Cardiac muscle cell (in vitro differentiated cells and primary cell): Measurements from ENCODE around the gene NAV2. TPM values are rescaled to one million over a fixed set of nuclear protein-coding genes. Genes with fewer than 3 reads are reported as not detected.

ENCODE experiments used
- DNase-seq, 2 donors: peaks; one replicate each; pipeline versions ENCODE4 v3.0.0 to v3.0.0-alpha.2; 2010 to 2017; ENCODE audit warnings: low read depth in 1 of 2, low spot score in 1 of 2
- H3K27ac ChIP-seq: fragments of 200-600 bp; sonication (generic); 2 replicates; pipeline ENCODE4 v1.5.1; 2016
- H3K27me3 ChIP-seq: fragments of 200-600 bp; sonication (generic); 2 replicates; pipeline ENCODE4 v1.6.0; 2016; ENCODE audit warnings: control low read depth
- H3K36me3 ChIP-seq: fragments of 200-600 bp; sonication (generic); 2 replicates; pipeline ENCODE4 v1.5.1; 2016; ENCODE audit warnings: control low read depth
- H3K4me1 ChIP-seq: fragments of 200-600 bp; sonication (generic); 2 replicates; pipeline ENCODE4 v1.8.1; 2017; ENCODE audit warnings: low read depth, mild to moderate bottlenecking, mixed run types
- H3K4me3 ChIP-seq: fragments of 200-600 bp; sonication (generic); 2 replicates; pipeline ENCODE4 v1.5.1; 2016; ENCODE audit warnings: mild to moderate bottlenecking
- H3K9me3 ChIP-seq: fragments of 200-600 bp; sonication (generic); 2 replicates; pipeline ENCODE4 v1.5.1; 2017; ENCODE audit warnings: low read depth, mild to moderate bottlenecking, control low read depth
- polyA plus RNA-seq: library from polyadenylated mRNA; unstranded; fragments of >200 nt; fragmentation: Nextera tagmentation; extraction: Ambion mirVana; gene quantifications from 2 replicates; pipeline ENCODE4 v1.2.1, GENCODE V29; 2016
- total RNA-seq: library from RNA; depleted of rRNA; stranded (reverse); fragments of >200 nt; gene quantifications from 2 replicates; pipeline ENCODE4 v1.2.3, GENCODE V29; 2016
- TF ChIP-seq, protein P1 (sequence below): IDR thresholded peaks from 2 replicates; pipeline ENCODE4 v1.5.1; 2012; ENCODE audit warnings: low read depth, mild to moderate bottlenecking, low read length

The NAV2 gene
- total and polyA plus RNA-seq, 2 experiments from 2014 or later, result 113 to 164 TPM

DNA sequence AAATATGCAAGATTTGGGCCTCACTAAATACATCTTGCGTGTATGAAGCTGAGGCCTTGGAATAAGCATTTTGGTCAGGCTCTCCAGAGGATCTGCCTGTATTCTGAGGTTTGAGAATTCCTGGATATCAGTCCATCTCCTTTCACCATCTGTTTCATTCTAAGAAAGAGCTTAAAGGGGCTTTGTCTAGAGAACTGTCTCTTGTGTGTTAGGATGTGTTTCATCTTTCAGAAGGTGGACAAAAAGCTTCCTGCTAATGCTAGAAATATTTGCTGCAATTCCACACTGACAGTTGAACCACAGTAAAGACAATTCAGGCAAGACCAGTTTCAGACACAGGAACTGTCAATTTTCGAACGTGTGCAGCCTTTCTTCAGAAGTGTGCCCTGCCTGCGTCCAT, 262.2 kb downstream of the NAV2 start:
- H3K9me3 ChIP-seq, result no peaks in the 10 kb centered on the region
- peaks cover 42% of the 10 kb centered on the region for H3K4me1 ChIP-seq
- no peak for DNase-seq
- no peak overlapping the region for H3K4me3 ChIP-seq
- TF ChIP-seq, protein P1, sequence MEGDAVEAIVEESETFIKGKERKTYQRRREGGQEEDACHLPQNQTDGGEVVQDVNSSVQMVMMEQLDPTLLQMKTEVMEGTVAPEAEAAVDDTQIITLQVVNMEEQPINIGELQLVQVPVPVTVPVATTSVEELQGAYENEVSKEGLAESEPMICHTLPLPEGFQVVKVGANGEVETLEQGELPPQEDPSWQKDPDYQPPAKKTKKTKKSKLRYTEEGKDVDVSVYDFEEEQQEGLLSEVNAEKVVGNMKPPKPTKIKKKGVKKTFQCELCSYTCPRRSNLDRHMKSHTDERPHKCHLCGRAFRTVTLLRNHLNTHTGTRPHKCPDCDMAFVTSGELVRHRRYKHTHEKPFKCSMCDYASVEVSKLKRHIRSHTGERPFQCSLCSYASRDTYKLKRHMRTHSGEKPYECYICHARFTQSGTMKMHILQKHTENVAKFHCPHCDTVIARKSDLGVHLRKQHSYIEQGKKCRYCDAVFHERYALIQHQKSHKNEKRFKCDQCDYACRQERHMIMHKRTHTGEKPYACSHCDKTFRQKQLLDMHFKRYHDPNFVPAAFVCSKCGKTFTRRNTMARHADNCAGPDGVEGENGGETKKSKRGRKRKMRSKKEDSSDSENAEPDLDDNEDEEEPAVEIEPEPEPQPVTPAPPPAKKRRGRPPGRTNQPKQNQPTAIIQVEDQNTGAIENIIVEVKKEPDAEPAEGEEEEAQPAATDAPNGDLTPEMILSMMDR, result no peak
- H3K27ac ChIP-seq, result no peak overlapping the region
- no peaks in the 10 kb centered on the region for H3K36me3 ChIP-seq
- no peaks in the 10 kb centered on the region for H3K27me3 ChIP-seq

DNA sequence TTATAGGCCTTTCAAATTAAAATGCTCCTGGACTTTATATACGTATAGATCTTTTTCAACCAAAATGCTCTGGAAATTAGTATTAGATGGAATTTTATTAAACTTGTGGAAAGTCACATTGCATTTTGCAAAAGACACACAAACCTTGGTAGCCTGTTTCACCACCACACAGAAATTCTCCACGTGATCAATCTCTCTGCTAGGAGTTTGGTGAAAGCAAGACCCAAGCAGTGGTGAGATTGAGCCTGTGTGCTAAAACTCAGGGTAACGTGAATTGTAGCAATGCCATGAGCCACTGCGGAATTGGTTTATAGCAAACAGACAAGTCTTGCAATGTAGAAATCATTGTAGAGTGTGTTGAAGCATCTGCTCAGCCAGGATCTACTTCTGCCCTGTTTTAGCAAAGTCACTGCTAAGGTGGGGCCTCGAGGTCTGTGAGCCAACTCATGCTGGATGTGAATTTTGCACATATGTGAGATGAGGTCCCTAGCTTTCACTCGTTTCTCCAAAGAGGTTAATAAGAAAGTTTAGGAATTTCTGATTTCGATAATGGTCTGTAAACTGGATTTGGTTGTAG, 262.9 kb downstream of the NAV2 start:
- no peaks in the 10 kb centered on the region for H3K27me3 ChIP-seq
- TF ChIP-seq, protein P1, result no peak
- DNase-seq, result no peak
- H3K4me3 ChIP-seq, result no peak overlapping the region
- H3K9me3 ChIP-seq, result no peaks in the 10 kb centered on the region
- peaks cover 43% of the 10 kb centered on the region for H3K4me1 ChIP-seq
- no peak overlapping the region for H3K27ac ChIP-seq
- H3K36me3 ChIP-seq, result no peaks in the 10 kb centered on the region

DNA sequence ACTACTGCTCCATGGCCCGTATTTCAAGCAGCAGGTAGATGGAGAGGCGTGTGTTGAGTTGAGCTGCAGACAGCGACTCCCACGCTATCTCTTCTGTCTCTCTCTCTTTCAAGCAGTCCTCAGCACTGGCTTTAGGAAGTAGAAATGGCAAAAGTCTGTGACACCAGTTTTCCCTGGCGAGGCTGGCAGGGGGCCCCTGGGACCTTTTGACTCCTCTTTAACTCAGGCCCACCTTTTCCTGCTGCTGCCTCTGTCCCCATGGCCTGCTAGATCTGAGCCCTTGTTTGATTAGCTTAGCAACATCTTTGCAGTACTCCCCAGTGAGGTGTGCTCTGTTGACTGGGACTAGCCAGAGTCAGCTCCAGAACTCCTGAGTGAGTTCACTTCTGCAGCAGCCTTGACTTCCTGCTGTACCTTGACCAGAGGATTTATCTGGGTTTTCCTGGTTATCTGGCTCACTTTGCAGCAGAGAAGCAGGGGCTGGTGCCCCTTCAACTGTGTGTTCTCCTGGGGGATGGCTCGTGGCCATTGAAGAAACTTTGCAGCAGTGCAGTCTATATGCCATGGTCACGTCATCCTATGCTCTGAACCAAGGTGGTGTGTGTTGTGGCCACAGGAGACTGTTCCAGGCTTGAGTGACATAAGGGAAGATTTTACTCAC, 263.8 kb downstream of the NAV2 start:
- DNase-seq, result no peak
- H3K27me3 ChIP-seq, result no peaks in the 10 kb centered on the region
- no peaks in the 10 kb centered on the region for H3K36me3 ChIP-seq
- peak overlapping the region; percentile 55 for H3K27ac ChIP-seq
- H3K4me1 ChIP-seq, result peaks cover 50% of the 10 kb centered on the region
- TF ChIP-seq, protein P1, result no peak
- no peaks in the 10 kb centered on the region for H3K9me3 ChIP-seq
- no peak overlapping the region for H3K4me3 ChIP-seq

DNA sequence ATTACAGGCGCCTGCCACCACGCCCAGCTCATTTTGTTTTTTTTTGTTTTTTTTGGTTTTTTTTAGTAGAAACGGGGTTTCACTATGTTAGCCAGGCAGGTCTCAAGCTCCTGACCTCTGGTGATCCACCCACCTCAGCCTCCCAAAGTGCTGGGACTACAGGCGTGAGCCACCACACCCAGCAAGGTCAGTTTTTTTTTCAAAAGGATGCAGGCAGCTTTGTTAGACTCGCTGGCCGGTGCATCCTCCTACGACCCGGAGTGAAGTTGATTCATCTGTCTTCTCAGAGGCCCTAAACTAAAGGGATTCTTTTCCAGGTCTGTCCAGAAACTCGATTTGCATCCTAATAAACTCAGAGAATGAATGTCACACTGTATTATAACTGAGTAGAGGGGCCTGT, 265.3 kb downstream of the NAV2 start:
- no peaks in the 10 kb centered on the region for H3K36me3 ChIP-seq
- no peak overlapping the region for H3K4me3 ChIP-seq
- DNase-seq, result no peak
- peaks cover 47% of the 10 kb centered on the region for H3K4me1 ChIP-seq
- H3K27me3 ChIP-seq, result no peaks in the 10 kb centered on the region
- no peaks in the 10 kb centered on the region for H3K9me3 ChIP-seq
- TF ChIP-seq, protein P1, result no peak
- no peak overlapping the region for H3K27ac ChIP-seq

DNA sequence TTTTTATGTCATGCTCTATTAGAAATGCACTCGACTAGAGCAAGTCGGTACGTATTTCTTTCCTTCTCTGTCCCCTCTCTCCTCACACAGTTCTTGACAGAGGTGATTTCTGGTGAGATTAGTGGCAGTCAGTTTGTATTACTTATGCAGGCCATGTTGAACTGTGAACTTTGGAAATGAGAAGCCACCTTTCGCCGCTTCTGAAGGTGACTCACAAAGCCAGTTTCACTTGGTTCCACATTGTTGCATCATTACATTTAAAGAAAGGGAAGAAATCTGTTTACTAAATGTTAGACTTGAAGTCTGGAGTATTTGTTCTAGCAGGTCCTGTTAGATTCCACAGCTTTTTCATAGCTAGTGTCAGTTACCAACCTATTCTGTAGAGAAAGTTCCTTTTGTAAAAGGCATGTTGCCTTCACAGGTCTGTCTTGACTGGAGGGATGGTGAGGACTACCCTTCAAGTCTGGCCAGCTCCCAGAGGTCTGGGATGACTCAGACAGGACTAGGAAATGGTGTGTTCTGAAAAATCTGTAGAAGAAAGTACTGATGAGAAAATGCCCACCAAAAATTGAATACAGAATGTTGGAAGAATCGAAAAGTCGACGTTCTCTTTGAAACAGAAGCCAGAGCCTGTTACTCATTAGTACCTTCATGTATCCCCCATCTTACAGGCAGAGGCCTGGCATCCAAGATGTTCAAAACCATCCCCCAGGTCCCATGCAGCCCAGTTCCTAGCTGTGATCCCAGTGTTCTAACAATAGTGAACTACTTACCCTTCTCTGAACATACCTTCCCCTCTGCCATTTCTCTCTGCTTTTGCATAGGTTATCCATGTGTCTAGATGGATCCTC, 266.3 kb downstream of the NAV2 start:
- peak in 1 of 2 donors; percentile 80 for DNase-seq
- no peaks in the 10 kb centered on the region for H3K36me3 ChIP-seq
- no peaks in the 10 kb centered on the region for H3K9me3 ChIP-seq
- TF ChIP-seq, protein P1, result no peak
- H3K4me1 ChIP-seq, result peaks cover 43% of the 10 kb centered on the region
- H3K27me3 ChIP-seq, result no peaks in the 10 kb centered on the region
- H3K4me3 ChIP-seq, result no peak overlapping the region
- no peak overlapping the region for H3K27ac ChIP-seq
